Measurements from ENCODE around the gene SPATA6L.

Gene SPATA6L

DNA sequence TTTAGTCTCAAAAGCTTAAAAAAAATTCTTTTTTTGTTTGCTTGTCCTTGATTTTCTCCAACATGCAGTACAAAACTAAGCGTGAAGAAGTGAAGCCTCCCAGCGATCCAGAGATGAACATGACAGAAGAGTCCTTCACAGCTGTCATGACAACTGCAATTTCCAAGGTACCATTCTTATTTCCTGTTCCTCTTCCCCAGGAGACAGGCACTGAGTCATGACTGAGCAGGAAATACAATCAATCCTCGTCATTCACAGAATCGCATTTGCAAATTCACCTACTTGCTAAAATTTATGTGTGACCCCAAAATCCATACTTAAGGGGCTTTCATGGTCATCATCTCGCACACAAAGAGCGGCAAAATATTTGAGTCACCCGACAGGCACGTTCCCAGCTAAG lies 98.7 kb downstream of the SPATA6L start:
- Histone ChIP-seq H3K9me3 (peaks cover 10% of the 10 kb centered on the region), H3K36me3 (no peaks in the 10 kb centered on the region), H3K4me2 (peak overlapping the region; percentile 22), H3K4me1 (peaks cover 26% of the 10 kb centered on the region), H3K9ac (no peak overlapping the region), H4K20me1 (peaks cover 20% of the 10 kb centered on the region), H3K4me3 (no peak overlapping the region), H3K27me3 (peaks cover 65% of the 10 kb centered on the region), H3K27ac (no peak overlapping the region)
- no peak for TF ChIP-seq Cebpa-rat (IDR thresholded peaks at IDR 0.05)

DNA sequence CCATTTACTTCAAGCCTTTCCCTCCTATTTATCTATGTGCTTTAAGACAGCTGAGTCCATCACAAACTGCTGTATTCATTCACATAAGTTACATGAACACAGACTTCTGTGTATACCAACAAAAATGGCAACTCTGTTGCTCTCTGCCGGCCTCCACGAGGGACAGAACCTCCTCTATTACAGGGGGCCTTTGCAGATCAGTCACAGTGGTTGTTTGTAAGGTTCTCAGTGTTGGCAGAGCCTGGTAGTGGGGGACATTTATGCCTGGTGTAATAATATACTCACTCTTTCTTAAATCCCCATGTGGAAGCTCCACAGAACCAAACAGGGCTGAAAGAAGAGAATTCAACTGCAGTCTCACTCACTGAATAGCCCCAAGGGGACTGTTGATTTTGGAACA lies 99.5 kb downstream of the SPATA6L start:
- peaks cover 20% of the 10 kb centered on the region for H4K20me1 ChIP-seq

DNA sequence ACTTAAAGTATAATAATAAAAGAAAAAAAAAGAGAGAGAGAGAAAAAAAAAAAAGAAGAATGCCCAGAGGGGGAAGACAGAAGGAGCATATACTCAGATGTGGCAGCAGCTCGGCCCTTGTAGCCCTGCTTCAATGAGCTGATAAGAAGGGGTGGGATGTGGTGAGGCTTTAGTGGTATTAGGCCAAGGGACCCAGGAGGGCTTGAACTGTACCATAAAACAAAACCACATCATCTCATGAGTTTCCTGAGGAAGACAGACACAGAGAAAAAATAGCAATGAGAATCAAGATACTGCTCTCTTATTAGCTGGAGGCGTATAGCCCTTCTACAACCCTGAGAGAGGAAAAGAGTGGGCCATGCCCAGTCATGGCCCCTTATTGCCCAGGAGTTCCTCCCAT lies 103.2 kb downstream of the SPATA6L start:
- H3K27me3 ChIP-seq = peaks cover 93% of the 10 kb centered on the region
- TF ChIP-seq Cebpa-rat (IDR thresholded peaks at IDR 0.05) = no peak
- peaks cover 10% of the 10 kb centered on the region for H3K9me3 ChIP-seq
- peaks cover 26% of the 10 kb centered on the region for H3K4me1 ChIP-seq
- H4K20me1 ChIP-seq = peaks cover 12% of the 10 kb centered on the region
- H3K4me3 ChIP-seq = no peak overlapping the region
- no peaks in the 10 kb centered on the region for H3K36me3 ChIP-seq
- H3K27ac ChIP-seq = no peak overlapping the region
- H3K4me2 ChIP-seq = peak overlapping the region; percentile 69
- no peak overlapping the region for H3K9ac ChIP-seq

More for the DNA sequence above, 99.5 kb downstream of the SPATA6L start:
- H3K4me1 ChIP-seq = peaks cover 26% of the 10 kb centered on the region
- H3K27ac ChIP-seq = no peak overlapping the region
- no peaks in the 10 kb centered on the region for H3K36me3 ChIP-seq
- H3K27me3 ChIP-seq = peaks cover 72% of the 10 kb centered on the region
- TF ChIP-seq Cebpa-rat (IDR thresholded peaks at IDR 0.05) = no peak
- H3K4me3 ChIP-seq = no peak overlapping the region
- H3K9ac ChIP-seq = no peak overlapping the region
- H3K9me3 ChIP-seq = peaks cover 10% of the 10 kb centered on the region
- H3K4me2 ChIP-seq = no peak overlapping the region

GRCh38 chr9:4559261-4560182 lies 106.8 kb downstream of the SPATA6L start:
- peaks cover 82% of the 10 kb centered on the region for H3K27me3 ChIP-seq
- H3K9ac ChIP-seq = no peak overlapping the region
- no peak for TF ChIP-seq Cebpa-rat (IDR thresholded peaks at IDR 0.05)
- no peaks in the 10 kb centered on the region for H3K36me3 ChIP-seq
- H3K4me1 ChIP-seq = peaks cover 21% of the 10 kb centered on the region
- H3K9me3 ChIP-seq = no peaks in the 10 kb centered on the region
- H4K20me1 ChIP-seq = peaks cover 12% of the 10 kb centered on the region
- no peak overlapping the region for H3K4me3 ChIP-seq
- no peak overlapping the region for H3K4me2 ChIP-seq
- no peak overlapping the region for H3K27ac ChIP-seq

DNA sequence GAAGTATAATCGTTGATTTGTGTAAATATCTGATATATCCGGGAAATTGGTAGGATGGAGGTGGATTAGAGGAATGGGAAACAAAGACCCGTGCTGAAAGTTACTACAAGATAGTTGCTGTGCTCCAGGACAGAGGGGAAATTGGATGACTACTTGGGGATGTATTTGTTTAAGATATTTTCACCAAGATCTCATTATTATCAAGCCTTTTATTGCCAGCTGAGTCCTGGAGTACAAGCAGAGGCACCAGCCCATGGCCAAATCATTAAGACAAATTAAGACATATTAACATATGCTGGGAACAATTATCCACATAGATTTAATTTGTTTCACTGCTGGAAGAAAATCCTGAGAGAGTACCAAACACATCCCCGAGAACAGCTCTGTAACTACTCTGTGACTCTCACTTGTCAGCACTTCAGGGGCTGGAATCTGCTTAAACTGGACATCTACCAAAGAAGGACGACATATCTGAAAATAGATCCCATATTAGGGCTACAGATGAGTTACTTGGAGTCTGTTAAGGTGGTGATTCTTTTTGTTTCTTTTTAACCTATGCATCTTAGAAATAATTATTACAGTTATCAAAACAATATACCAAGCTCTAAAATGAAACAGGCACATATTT lies 107.8 kb downstream of the SPATA6L start:
- no peak overlapping the region for H3K9ac ChIP-seq
- no peak for TF ChIP-seq Cebpa-rat (IDR thresholded peaks at IDR 0.05)
- H3K4me3 ChIP-seq = no peak overlapping the region
- H3K4me2 ChIP-seq = no peak overlapping the region
- no peaks in the 10 kb centered on the region for H3K36me3 ChIP-seq
- H3K9me3 ChIP-seq = no peaks in the 10 kb centered on the region
- H4K20me1 ChIP-seq = peaks cover 4% of the 10 kb centered on the region
- H3K27ac ChIP-seq = no peak overlapping the region
- peaks cover 12% of the 10 kb centered on the region for H3K4me1 ChIP-seq
- peaks cover 76% of the 10 kb centered on the region for H3K27me3 ChIP-seq

DNA sequence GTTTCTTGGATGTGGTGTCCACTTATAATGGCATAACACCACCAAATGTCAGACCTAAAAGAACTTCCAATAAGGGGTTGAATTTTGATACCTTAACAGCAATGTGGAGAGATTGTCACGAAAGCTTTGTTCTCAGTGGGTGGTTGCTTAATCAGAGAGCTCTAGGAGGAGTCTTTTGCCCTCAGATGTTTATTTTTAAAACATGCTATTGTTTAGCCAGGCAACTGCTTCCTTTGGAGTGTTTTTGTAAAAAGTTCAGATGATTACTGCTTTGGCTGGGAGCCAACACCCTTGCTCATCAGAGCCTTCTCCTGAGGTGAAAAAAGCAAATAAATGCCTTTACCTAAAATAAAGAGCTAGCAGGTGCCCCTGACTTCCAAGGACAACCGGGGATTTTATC lies 111.0 kb downstream of the SPATA6L start:
- no peak for TF ChIP-seq Cebpa-rat (IDR thresholded peaks at IDR 0.05)
- Histone ChIP-seq H3K4me3 (no peak overlapping the region), H3K4me1 (peaks cover 5% of the 10 kb centered on the region; the same call in 1 of the 2 replicates), H3K9me3 (no peaks in the 10 kb centered on the region), H3K27ac (no peak overlapping the region), H4K20me1 (no peaks in the 10 kb centered on the region; the same call in 1 of the 2 replicates), H3K27me3 (peaks cover 56% of the 10 kb centered on the region), H3K4me2 (no peak overlapping the region), H3K36me3 (no peaks in the 10 kb centered on the region), H3K9ac (no peak overlapping the region)

DNA sequence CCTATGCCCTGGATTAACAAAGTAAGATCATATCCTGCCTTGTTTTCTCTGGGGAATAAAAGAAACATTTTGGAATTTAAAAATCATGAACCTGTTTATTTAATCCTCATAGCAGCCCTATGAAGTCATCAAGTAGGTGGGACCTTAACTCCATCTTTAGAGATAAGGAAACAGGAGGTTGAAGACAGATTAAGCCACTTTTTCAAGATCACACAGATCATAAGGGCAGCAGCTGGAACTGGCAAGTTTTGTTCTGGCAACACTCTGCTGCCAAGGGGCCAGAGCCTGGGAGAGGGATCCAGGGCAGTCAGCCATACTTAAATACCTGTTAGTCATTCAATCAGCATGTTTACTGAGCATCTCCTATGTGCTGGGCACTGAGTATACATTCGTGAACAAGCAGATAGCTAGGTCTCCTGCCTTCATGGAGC lies 112.3 kb downstream of the SPATA6L start:
- H3K27ac ChIP-seq = no peak overlapping the region
- no peaks in the 10 kb centered on the region for H3K9me3 ChIP-seq
- TF ChIP-seq Cebpa-rat (IDR thresholded peaks at IDR 0.05) = no peak

GRCh38 chr9:4550777-4551484 lies 115.3 kb downstream of the SPATA6L start:
- Histone ChIP-seq H4K20me1 (no peaks in the 10 kb centered on the region), H3K27ac (no peak overlapping the region), H3K4me3 (no peak overlapping the region), H3K9ac (no peak overlapping the region), H3K36me3 (no peaks in the 10 kb centered on the region), H3K27me3 (peaks cover 15% of the 10 kb centered on the region; the same call in 1 of the 2 replicates), H3K9me3 (no peaks in the 10 kb centered on the region), H3K4me1 (peaks cover 5% of the 10 kb centered on the region; the same call in 1 of the 2 replicates), H3K4me2 (no peak overlapping the region)
- no peak for TF ChIP-seq Cebpa-rat (IDR thresholded peaks at IDR 0.05)

More for the DNA sequence above, 112.3 kb downstream of the SPATA6L start:
- Histone ChIP-seq H3K36me3 (no peaks in the 10 kb centered on the region), H3K4me2 (no peak overlapping the region), H3K4me3 (no peak overlapping the region), H4K20me1 (no peaks in the 10 kb centered on the region; the same call in 1 of the 2 replicates), H3K27me3 (peaks cover 43% of the 10 kb centered on the region), H3K9ac (no peak overlapping the region), H3K4me1 (peaks cover 5% of the 10 kb centered on the region; the same call in 1 of the 2 replicates)

DNA sequence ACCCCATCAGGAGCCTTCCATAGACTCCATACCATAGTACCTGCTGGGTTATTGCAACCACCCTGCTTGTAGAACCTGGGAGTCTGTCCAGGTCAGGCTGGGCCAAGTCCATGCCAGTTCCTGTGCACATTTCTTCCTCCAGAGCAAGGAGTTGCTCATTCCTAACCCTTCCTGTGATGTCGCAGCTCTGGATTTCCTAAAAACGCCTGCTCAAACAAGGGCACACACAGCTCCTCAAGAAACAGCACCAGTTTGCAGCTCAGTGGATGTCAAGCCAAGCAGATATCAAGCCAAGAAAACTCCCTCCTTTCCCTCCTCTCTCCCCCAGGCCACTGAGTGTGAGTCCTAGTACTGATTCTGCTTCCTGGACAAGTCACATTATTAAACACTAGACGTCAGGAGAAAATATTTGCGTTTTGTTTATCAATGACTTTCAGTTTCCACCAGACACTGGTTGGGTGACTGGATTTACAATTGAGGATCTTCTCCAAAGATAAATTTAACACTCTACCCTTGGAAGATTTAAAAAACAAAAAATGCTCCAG lies 116.5 kb downstream of the SPATA6L start:
- no peaks in the 10 kb centered on the region for H3K9me3 ChIP-seq

More for the DNA sequence above, 116.5 kb downstream of the SPATA6L start:
- Histone ChIP-seq H3K36me3 (no peaks in the 10 kb centered on the region), H3K4me2 (no peak overlapping the region), H3K9ac (no peak overlapping the region), H3K4me1 (no peaks in the 10 kb centered on the region), H3K27ac (no peak overlapping the region), H3K27me3 (peaks cover 12% of the 10 kb centered on the region; the same call in 1 of the 2 replicates), H4K20me1 (no peaks in the 10 kb centered on the region), H3K4me3 (no peak overlapping the region)
- TF ChIP-seq Cebpa-rat (IDR thresholded peaks at IDR 0.05) = no peak
